ENCODE results near the gene EXOC4. TPM values are rescaled to one million over a fixed set of nuclear protein-coding genes. Genes with fewer than 3 reads are reported as not detected.
A peak's percentile ranks its signal among the peaks of the same experiment; 100 is the strongest.

The EXOC4 gene
- total and polyA plus RNA-seq, 2 donors (not counting 3 experiments of a cell fraction or from before 2014, with no cell fraction given) = 20.3 to 73.1 TPM

DNA sequence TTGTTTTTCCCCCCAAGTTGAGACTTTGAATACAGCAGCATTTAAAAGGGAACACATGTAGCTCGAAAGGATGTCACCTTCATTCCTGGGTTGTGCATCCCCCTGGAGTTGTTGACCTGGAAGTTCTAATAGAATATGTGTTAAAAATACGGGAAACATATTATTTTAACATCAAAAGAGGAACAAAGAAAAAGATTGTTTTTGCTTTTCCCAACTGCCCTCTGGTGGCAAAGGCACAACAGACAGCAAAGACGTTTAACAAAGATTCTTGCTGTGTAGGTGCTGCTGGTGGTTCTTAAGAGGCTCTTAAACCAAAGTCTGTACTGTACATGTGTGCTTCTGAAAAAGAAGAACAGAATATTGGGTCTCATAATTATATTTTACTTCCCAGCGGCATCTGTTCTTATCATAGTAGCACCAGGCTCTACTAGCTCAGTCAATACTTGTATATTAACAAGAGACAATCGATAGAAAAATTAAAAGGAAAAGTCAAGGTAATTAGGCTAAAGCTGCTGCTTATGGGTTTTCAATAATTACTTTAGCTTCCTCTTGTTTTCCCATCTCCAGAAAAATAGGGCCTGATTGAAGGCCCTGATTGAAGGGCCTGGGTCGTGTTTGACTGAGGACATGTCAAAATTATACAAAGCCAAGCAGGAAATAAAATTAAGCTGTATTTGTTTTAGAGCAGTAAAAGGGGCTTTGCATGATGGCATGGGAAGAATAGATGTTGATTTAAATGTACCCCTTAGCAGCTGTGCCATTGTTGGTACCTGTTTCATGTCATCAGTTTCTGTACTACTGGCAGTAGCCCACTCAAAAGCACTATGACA lies 490.0 kb downstream of the EXOC4 start:
- H3K36me3 ChIP-seq (ENCODE audit: control insufficient read depth in 2 of 2, extremely low read depth in 1 of 2, insufficient read depth in 2 of 2, low read length in 2 of 2) = no peaks in the 10 kb centered on the region
- dilution Hi-C loops (cut with MboI; ENCODE audit: extremely low pct_ligation_motif_present, low sequenced_read_pairs) = no loop called here
- no peaks in the 10 kb centered on the region for H3K79me2 ChIP-seq (ENCODE audit: control insufficient read depth, insufficient read depth, low read length)
- BruUV-seq (replicated peaks) = no TSS peak
- no peaks in the 10 kb centered on the region for H3K27me3 ChIP-seq (ENCODE audit: control insufficient read depth in 2 of 2, insufficient read depth in 2 of 2, low read length in 2 of 2)
- no peak overlapping the region for H3K4me2 ChIP-seq (ENCODE audit: insufficient read depth, low read length)
- H3K9me1 ChIP-seq (replicated peaks; ENCODE audit: control insufficient read depth, extremely low read depth, insufficient read depth, low read length) = no peaks in the 10 kb centered on the region
- H3K4me3 ChIP-seq (replicated peaks in 1 of 3; ENCODE audit: insufficient read depth in 1 of 3, low read depth in 1 of 3, low read length in 3 of 3) = no peak overlapping the region
- no peaks in the 10 kb centered on the region for H4K20me1 ChIP-seq (replicated peaks; ENCODE audit: control insufficient read depth, extremely low read depth, insufficient read depth, low read length)
- ChIA-PET CTCF (interaction anchor here (0.6 to 2.0 kb wide), 17 partner anchors 8 to 1033 kb away, joined by 3 to 11 read pairs (median 3); no protein-coding TSS in a partner anchor), POLR2A (no interaction called here)
- H3K27ac ChIP-seq (ENCODE audit: insufficient read depth, low read depth, low read length) = no peak overlapping the region
- DNase-seq (ENCODE audit: low read depth, low spot score) = peak; percentile 48
- no peak for FAIRE-seq
- TF ChIP-seq, protein P1, sequence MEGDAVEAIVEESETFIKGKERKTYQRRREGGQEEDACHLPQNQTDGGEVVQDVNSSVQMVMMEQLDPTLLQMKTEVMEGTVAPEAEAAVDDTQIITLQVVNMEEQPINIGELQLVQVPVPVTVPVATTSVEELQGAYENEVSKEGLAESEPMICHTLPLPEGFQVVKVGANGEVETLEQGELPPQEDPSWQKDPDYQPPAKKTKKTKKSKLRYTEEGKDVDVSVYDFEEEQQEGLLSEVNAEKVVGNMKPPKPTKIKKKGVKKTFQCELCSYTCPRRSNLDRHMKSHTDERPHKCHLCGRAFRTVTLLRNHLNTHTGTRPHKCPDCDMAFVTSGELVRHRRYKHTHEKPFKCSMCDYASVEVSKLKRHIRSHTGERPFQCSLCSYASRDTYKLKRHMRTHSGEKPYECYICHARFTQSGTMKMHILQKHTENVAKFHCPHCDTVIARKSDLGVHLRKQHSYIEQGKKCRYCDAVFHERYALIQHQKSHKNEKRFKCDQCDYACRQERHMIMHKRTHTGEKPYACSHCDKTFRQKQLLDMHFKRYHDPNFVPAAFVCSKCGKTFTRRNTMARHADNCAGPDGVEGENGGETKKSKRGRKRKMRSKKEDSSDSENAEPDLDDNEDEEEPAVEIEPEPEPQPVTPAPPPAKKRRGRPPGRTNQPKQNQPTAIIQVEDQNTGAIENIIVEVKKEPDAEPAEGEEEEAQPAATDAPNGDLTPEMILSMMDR (IDR thresholded peaks at IDR 0.05; ENCODE audit: extremely low read depth in 1 of 2, insufficient read depth in 1 of 2, low read depth in 1 of 2, low read length in 2 of 2) = peak; percentile 34 to 58
- no peak for TF ChIP-seq MYC (IDR thresholded peaks at IDR 0.05; ENCODE audit: low read depth, low read length)
- intact Hi-C loops (cut with micrococcal nuclease) = loop anchor here (5.0 kb wide), 2 partner anchors 109 to 311 kb away; no protein-coding TSS in a partner anchor
- no peak overlapping the region for H3K9ac ChIP-seq (replicated peaks; ENCODE audit: extremely low read depth, insufficient read depth, low read length)
- H3K9me3 ChIP-seq (replicated peaks; ENCODE audit: control insufficient read depth, insufficient read depth, low read length) = no peaks in the 10 kb centered on the region
- no peaks in the 10 kb centered on the region for H3K4me1 ChIP-seq (ENCODE audit: control insufficient read depth, extremely low read depth, insufficient read depth, low read length)
- no peak overlapping the region for H2AFZ ChIP-seq (ENCODE audit: low read depth, low read length)

DNA sequence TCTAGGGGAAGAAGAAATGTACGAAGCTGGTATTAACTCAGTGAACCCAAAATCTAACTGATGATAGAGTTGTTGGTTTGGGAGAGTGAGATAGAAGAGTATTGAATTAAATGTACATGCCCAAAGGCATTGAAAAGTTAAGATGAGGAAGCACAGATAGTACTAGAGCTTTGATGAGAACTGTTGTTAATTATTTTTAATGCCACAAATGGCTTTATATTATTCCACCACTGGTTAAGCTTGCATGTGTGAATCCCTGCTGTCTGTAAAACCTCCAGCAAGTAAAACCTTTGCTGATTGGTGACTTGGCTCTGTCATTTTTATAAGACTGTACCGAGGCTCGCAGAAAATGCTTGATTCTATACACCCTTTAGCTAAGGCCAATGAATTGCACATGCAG lies 491.6 kb downstream of the EXOC4 start:
- no TSS peak for BruUV-seq (replicated peaks)
- DNase-seq (ENCODE audit: low read depth, low spot score) (no peak), FAIRE-seq (no peak)
- Histone ChIP-seq H3K27me3 (ENCODE audit: control insufficient read depth in 2 of 2, insufficient read depth in 2 of 2, low read length in 2 of 2) (no peaks in the 10 kb centered on the region), H3K4me2 (ENCODE audit: insufficient read depth, low read length) (no peak overlapping the region), H3K4me3 (replicated peaks in 1 of 3; ENCODE audit: insufficient read depth in 1 of 3, low read depth in 1 of 3, low read length in 3 of 3) (no peak overlapping the region), H3K9ac (replicated peaks; ENCODE audit: extremely low read depth, insufficient read depth, low read length) (no peak overlapping the region), H3K9me1 (replicated peaks; ENCODE audit: control insufficient read depth, extremely low read depth, insufficient read depth, low read length) (no peaks in the 10 kb centered on the region), H3K4me1 (ENCODE audit: control insufficient read depth, extremely low read depth, insufficient read depth, low read length) (no peaks in the 10 kb centered on the region), H3K9me3 (replicated peaks; ENCODE audit: control insufficient read depth, insufficient read depth, low read length) (no peaks in the 10 kb centered on the region), H3K79me2 (ENCODE audit: control insufficient read depth, insufficient read depth, low read length) (no peaks in the 10 kb centered on the region), H3K36me3 (ENCODE audit: control insufficient read depth in 2 of 2, extremely low read depth in 1 of 2, insufficient read depth in 2 of 2, low read length in 2 of 2) (no peaks in the 10 kb centered on the region), H3K27ac (ENCODE audit: insufficient read depth, low read depth, low read length) (no peak overlapping the region), H4K20me1 (replicated peaks; ENCODE audit: control insufficient read depth, extremely low read depth, insufficient read depth, low read length) (no peaks in the 10 kb centered on the region), H2AFZ (ENCODE audit: low read depth, low read length) (no peak overlapping the region)
- dilution Hi-C loops (cut with MboI; ENCODE audit: extremely low pct_ligation_motif_present, low sequenced_read_pairs) (no loop called here), intact Hi-C loops (cut with micrococcal nuclease) (loop anchor here (5.0 kb wide), 2 partner anchors 108 to 312 kb away; no protein-coding TSS in a partner anchor)
- ChIA-PET POLR2A (no interaction called here), CTCF (interaction anchor here (0.9 to 1.9 kb wide), 3 partner anchors 8 to 310 kb away, joined by 3 to 6 read pairs (median 4); no protein-coding TSS in a partner anchor)
- TF ChIP-seq POLR2A (IDR thresholded peaks at IDR 0.05; ENCODE audit: low read depth, low read length) (no peak), MYC (IDR thresholded peaks at IDR 0.05; ENCODE audit: low read depth, low read length) (no peak), POLR2AphosphoS5 (IDR thresholded peaks at IDR 0.05; ENCODE audit: insufficient read depth, low read depth, low read length) (no peak), EZH2 (IDR thresholded peaks at IDR 0.05; ENCODE audit: borderline replicate concordance, low read depth, low read length, severe bottlenecking) (no peak), JUN (IDR thresholded peaks at IDR 0.05; ENCODE audit: borderline replicate concordance, insufficient read depth, insufficient read length, low read depth) (no peak)
- TF ChIP-seq, protein P2, sequence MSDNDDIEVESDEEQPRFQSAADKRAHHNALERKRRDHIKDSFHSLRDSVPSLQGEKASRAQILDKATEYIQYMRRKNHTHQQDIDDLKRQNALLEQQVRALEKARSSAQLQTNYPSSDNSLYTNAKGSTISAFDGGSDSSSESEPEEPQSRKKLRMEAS (IDR thresholded peaks at IDR 0.05; ENCODE audit: insufficient read depth, insufficient read length) = no peak
- TF ChIP-seq, protein P1 (IDR thresholded peaks at IDR 0.05; ENCODE audit: extremely low read depth in 1 of 2, insufficient read depth in 1 of 2, low read depth in 1 of 2, low read length in 2 of 2) = no peak
